Effector memory CD8-positive, alpha-beta T cell (primary cell): ENCODE results near the gene CPD.
"Not testable (repeated sequence)": the region's sequence is repeated elsewhere in the genome, so short reads cannot be mapped to it uniquely, and the experiment has no call there.

Experiments used
- ATAC-seq: fragments of 150-1000 bp; cut with Tn5 transposase; replicated peaks from 2 replicates; pipeline ENCODE4 v1.10.0; 2021; ENCODE audit warnings: mild to moderate bottlenecking, moderate library complexity
- DNase-seq, 3 experiments: peaks; one replicate each; pipeline ENCODE4 v3.0.0; 2021
- H3K27ac Mint-ChIP-seq, 2 donors: one replicate each; pipeline ENCODE4 v1.8.0; 2022; ENCODE audit warnings: mild to moderate bottlenecking in 2 of 2, mixed read lengths in 2 of 2, moderate library complexity in 2 of 2
- H3K27me3 Mint-ChIP-seq, 2 donors: one replicate each; pipeline ENCODE4 v1.8.0; 2022; ENCODE audit warnings: mixed read lengths in 2 of 2
- H3K36me3 Mint-ChIP-seq: one replicate; pipeline ENCODE4 v1.8.0; 2022; ENCODE audit warnings: mild to moderate bottlenecking, moderate library complexity, mixed read lengths; ENCODE audit not compliant: insufficient read depth
- H3K4me1 Mint-ChIP-seq, 2 donors: one replicate each; pipeline ENCODE4 v1.8.0; 2022; ENCODE audit warnings: low read depth in 2 of 2, mixed read lengths in 2 of 2
- H3K4me3 Mint-ChIP-seq, 2 donors: one replicate each; pipeline ENCODE4 v1.8.0; 2022; ENCODE audit warnings: mild to moderate bottlenecking in 2 of 2, mixed read lengths in 2 of 2, moderate library complexity in 2 of 2
- H3K9me3 Mint-ChIP-seq, 2 donors: one replicate each; pipeline ENCODE4 v1.8.0; 2022; ENCODE audit warnings: mixed read lengths in 2 of 2

CPD gene

DNA sequence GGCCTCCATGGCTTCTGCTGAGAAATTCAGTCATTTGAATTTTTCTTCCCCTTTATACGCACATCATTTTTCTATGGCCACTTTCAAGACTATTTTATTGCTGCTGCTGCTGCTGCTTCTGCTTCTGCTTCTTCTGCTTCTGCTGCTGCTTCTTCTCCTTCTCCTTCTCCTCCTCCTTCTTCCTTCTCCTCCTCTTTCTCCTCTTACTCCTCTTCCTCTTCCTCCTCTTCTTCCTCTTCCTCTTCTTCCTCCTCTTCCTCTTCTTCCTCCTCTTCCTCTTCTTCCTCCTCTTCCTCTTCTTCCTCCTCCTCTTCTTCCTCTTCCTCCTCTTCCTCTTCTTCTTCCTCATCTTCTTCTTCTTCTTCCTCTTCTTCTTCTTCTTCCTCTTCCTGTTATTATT lies 22.4 kb downstream of the CPD start:
- Mint-ChIP-seq H3K27me3 (no peaks in the 10 kb centered on the region), H3K4me3 (no peak overlapping the region), H3K27ac (peak overlapping the region in 1 of 2 donors; percentile 0), H3K9me3 (no peaks in the 10 kb centered on the region), H3K4me1 (peaks cover 9 to 33% of the 10 kb centered on the region in 2 donors), H3K36me3 (peaks cover 3% of the 10 kb centered on the region)
- no peak for ATAC-seq
- DNase-seq = no peak

DNA sequence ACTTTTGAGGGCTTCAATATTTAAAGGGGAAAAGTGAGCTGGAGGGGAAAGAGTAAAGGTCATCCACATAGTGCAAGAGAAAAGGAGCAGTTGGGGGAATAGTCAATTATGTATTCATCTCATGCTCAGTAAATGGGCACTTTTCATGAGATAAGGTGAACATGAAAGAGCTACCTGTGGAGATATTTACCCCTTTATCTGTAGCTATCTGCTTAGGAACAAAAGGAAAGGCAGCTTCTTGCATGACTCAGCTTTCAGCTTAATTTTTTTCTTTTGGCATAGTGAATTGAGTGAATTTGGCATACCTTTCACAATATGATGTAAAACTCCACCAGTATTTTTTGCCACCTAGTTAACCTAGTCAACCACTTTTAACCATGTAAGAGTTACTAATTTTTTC lies 26.4 kb downstream of the CPD start:
- Mint-ChIP-seq H3K27ac (no peak overlapping the region), H3K4me3 (no peak overlapping the region), H3K36me3 (peaks cover 3% of the 10 kb centered on the region), H3K27me3 (no peaks in the 10 kb centered on the region), H3K4me1 (peaks cover 29 to 62% of the 10 kb centered on the region in 2 donors), H3K9me3 (no peaks in the 10 kb centered on the region)
- DNase-seq (no peak), ATAC-seq (no peak)

DNA sequence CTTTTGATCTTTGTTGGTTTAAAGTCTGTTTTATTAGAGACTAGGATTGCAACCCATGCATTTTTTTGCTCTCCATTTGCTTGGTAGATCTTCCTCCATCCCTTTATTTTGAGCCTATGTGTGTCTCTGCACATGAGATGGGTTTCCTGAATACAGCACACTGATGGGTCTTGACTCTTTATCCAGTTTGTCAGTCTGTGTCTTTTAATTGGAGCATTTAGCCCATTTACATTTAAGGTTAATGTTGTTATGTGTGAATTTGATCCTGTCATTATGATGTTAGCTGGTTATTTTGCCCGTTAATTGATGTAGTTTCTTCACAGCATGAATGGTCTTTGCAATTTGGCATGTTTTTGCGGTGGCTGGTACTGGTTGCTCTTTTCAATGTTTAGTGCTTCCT lies 31.9 kb downstream of the CPD start:
- not testable (repeated sequence) for H3K36me3 Mint-ChIP-seq, H3K4me3 Mint-ChIP-seq, DNase-seq, H3K27me3 Mint-ChIP-seq, H3K9me3 Mint-ChIP-seq, ATAC-seq
- Mint-ChIP-seq H3K27ac (peak overlapping the region in 1 of 2 donors; percentile 75), H3K4me1 (peaks cover 35 to 70% of the 10 kb centered on the region in 2 donors)

DNA sequence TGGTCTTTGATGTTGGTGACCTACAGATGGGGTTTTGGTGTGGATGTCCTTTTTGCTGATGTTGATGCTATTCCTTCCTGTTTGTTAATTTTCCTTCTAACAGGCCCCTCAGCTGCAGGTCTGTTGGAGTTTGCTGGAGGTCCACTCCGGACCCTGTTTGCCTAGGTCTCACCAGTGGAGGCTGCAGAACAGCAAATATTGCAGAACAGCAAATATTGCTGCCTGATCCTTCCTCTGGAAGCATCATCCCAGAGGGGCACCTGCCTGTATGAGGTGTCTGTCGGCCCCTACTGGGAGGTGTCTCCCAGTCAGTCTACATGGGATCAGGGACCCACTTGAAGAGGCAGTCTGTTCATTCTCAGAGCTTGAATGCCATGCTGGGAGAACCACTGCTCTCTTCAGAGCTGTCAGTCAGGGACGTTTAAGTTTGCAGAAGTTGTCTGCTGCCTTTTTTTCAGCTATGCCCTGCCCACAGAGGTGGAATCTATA lies 33.3 kb downstream of the CPD start:
- not testable (repeated sequence) for ATAC-seq, DNase-seq, H3K9me3 Mint-ChIP-seq, H3K27ac Mint-ChIP-seq, H3K27me3 Mint-ChIP-seq, H3K36me3 Mint-ChIP-seq, H3K4me3 Mint-ChIP-seq
- H3K4me1 Mint-ChIP-seq = peaks cover 35 to 66% of the 10 kb centered on the region in 2 donors

- Mint-ChIP-seq H3K36me3 (peaks cover 7% of the 10 kb centered on the region), H3K9me3 (no peaks in the 10 kb centered on the region), H3K27me3 (no peaks in the 10 kb centered on the region), H3K27ac (no peak overlapping the region), H3K4me3 (no peak overlapping the region), H3K4me1 (peaks cover 36 to 63% of the 10 kb centered on the region in 2 donors)
- no peak for ATAC-seq
- no peak for DNase-seq
Measured at GRCh38 chr17:30413109-30413508, 34.4 kb downstream of the CPD start.

DNA sequence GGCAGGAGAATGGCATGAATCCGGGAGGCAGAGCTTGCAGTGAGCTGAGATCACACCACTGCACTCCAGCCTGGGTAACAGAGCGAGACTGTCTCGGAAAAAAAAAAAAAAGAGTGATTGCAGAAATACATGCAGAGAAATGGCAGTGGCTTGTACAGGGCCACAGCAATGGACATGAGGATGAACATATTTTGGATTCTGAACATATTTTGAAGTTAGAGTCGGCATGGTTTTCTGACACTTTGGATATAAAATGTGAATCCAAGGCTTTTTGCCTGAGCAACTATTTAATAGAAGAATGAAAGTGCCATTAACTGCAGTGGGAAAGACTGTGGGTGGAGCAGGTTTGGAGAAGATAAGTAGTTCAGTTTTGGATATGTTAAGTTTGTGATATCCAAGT lies 35.8 kb downstream of the CPD start:
- DNase-seq (no peak), ATAC-seq (no peak)
- peaks cover 22 to 53% of the 10 kb centered on the region in 2 donors for H3K4me1 Mint-ChIP-seq
- no peaks in the 10 kb centered on the region for H3K27me3 Mint-ChIP-seq
- no peak overlapping the region for H3K27ac Mint-ChIP-seq
- H3K9me3 Mint-ChIP-seq = no peaks in the 10 kb centered on the region
- H3K4me3 Mint-ChIP-seq = no peak overlapping the region
- peaks cover 10% of the 10 kb centered on the region for H3K36me3 Mint-ChIP-seq

DNA sequence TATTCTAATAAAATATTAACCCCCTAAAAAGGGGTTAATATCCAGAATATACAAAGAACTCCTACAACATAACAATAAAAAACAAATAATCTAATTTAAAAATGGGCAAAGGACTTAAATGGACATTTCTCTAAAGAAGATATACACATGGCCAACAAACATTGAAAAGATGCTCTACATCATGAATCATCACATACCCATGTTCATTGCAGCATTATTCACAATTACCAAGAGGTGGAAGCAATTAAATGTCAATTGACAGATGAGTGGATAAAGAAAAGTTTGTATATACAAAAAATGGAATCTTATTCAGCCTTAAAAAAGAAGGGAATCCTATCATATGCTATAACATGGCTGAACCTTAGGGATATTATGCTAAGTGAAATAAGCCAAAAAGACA lies 36.8 kb downstream of the CPD start:
- Mint-ChIP-seq H3K4me1 (peaks cover 12 to 43% of the 10 kb centered on the region in 2 donors), H3K4me3 (no peak overlapping the region), H3K27me3 (no peaks in the 10 kb centered on the region), H3K9me3 (no peaks in the 10 kb centered on the region), H3K27ac (peak overlapping the region in 1 of 2 donors; percentile 24), H3K36me3 (peaks cover 10% of the 10 kb centered on the region)
- DNase-seq (no peak), ATAC-seq (no peak)

- not testable (repeated sequence) for H3K27me3 Mint-ChIP-seq, H3K4me3 Mint-ChIP-seq, H3K27ac Mint-ChIP-seq, DNase-seq, H3K9me3 Mint-ChIP-seq, ATAC-seq
- peaks cover 8 to 34% of the 10 kb centered on the region in 2 donors for H3K4me1 Mint-ChIP-seq
- H3K36me3 Mint-ChIP-seq = peaks cover 21% of the 10 kb centered on the region
Measured at GRCh38 chr17:30418070-30418469, 39.3 kb downstream of the CPD start.

GRCh38 chr17:30421592-30421991 lies 42.9 kb downstream of the CPD start:
- H3K4me1 Mint-ChIP-seq = peaks cover 4 to 16% of the 10 kb centered on the region in 2 donors
- peaks cover 36% of the 10 kb centered on the region for H3K36me3 Mint-ChIP-seq
- no peak for DNase-seq
- H3K27me3 Mint-ChIP-seq = no peaks in the 10 kb centered on the region
- H3K4me3 Mint-ChIP-seq = no peak overlapping the region
- no peak for ATAC-seq
- no peaks in the 10 kb centered on the region for H3K9me3 Mint-ChIP-seq
- H3K27ac Mint-ChIP-seq = no peak overlapping the region

- DNase-seq (no peak), ATAC-seq (no peak)
- Mint-ChIP-seq H3K9me3 (no peaks in the 10 kb centered on the region), H3K36me3 (peaks cover 39% of the 10 kb centered on the region), H3K27me3 (no peaks in the 10 kb centered on the region), H3K27ac (no peak overlapping the region), H3K4me1 (peaks cover 4 to 16% of the 10 kb centered on the region in 2 donors), H3K4me3 (no peak overlapping the region)
Measured at GRCh38 chr17:30422171-30422570, 43.4 kb downstream of the CPD start.

- DNase-seq = no peak
- no peaks in the 10 kb centered on the region for H3K9me3 Mint-ChIP-seq
- no peak for ATAC-seq
Measured at GRCh38 chr17:30424471-30424870, 45.7 kb downstream of the CPD start.

DNA sequence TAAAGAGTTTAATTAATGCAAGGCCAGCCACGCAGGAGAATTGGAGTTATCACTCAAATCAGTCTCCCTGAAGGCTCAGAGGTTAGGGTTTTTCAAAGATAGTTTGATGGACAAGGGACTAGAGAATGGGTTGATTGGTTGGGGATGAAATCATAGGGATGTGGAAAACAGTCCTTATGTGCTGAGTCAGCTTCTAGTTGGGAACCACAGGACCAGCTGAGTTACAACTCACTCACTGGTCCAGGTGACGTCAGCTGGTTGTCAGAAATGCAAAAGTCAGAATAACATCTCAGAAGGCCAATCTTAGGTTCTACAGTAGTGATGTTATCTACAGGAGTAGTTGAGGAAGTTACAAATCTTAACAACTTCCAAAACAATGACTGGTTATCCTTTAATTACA lies 47.6 kb downstream of the CPD start:
- no peak for ATAC-seq
- Mint-ChIP-seq H3K9me3 (no peaks in the 10 kb centered on the region), H3K4me1 (peaks cover 0 to 7% of the 10 kb centered on the region in 2 donors), H3K27me3 (no peaks in the 10 kb centered on the region), H3K36me3 (peaks cover 43% of the 10 kb centered on the region), H3K4me3 (no peak overlapping the region), H3K27ac (peak overlapping the region in 1 of 2 donors; percentile 25)
- DNase-seq = no peak

More at GRCh38 chr17:30424471-30424870, 45.7 kb downstream of the CPD start:
- Mint-ChIP-seq H3K27ac (peak overlapping the region in 1 of 2 donors; percentile 7), H3K4me1 (peaks cover 0 to 10% of the 10 kb centered on the region in 2 donors), H3K27me3 (no peaks in the 10 kb centered on the region), H3K36me3 (peaks cover 44% of the 10 kb centered on the region), H3K4me3 (no peak overlapping the region)

DNA sequence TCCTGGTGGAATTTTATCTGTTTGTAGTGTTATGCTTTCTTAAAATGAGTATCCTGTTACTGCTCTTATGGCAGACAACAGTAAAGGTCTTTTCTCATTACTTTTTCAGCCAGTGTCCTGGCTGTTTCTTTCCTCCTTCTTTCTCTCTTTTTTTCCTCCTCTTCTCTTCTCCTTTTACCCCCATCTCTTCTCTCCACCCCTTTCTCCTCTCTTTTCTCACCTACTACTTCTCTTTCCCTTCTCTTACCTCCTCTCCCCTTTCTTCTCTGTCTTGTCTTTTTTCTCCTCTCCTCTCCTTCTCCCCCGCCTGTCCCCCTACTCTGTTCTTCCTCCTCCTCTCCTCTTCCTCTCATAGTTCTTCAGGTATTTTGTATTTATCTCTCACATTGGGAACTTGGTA lies 48.9 kb downstream of the CPD start:
- no peak for DNase-seq
- peaks cover 45% of the 10 kb centered on the region for H3K36me3 Mint-ChIP-seq
- ATAC-seq = no peak
- H3K9me3 Mint-ChIP-seq = no peaks in the 10 kb centered on the region
- peaks cover 0 to 5% of the 10 kb centered on the region in 2 donors for H3K4me1 Mint-ChIP-seq
- H3K27ac Mint-ChIP-seq = no peak overlapping the region
- H3K4me3 Mint-ChIP-seq = no peak overlapping the region
- no peaks in the 10 kb centered on the region for H3K27me3 Mint-ChIP-seq

- DNase-seq (no peak), ATAC-seq (no peak)
- Mint-ChIP-seq H3K9me3 (no peaks in the 10 kb centered on the region), H3K27me3 (no peaks in the 10 kb centered on the region), H3K4me3 (no peak overlapping the region), H3K27ac (no peak overlapping the region), H3K36me3 (peaks cover 36% of the 10 kb centered on the region), H3K4me1 (peaks cover 0 to 5% of the 10 kb centered on the region in 2 donors)
Measured at GRCh38 chr17:30429155-30429554, 50.4 kb downstream of the CPD start.

GRCh38 chr17:30433514-30433913 lies 54.8 kb downstream of the CPD start:
- Mint-ChIP-seq H3K27ac (peak overlapping the region in 1 of 2 donors; percentile 35), H3K27me3 (no peaks in the 10 kb centered on the region)
- no peak for DNase-seq

More at GRCh38 chr17:30433514-30433913, 54.8 kb downstream of the CPD start:
- no peak for ATAC-seq
- H3K4me3 Mint-ChIP-seq = no peak overlapping the region
- peaks cover 36% of the 10 kb centered on the region for H3K36me3 Mint-ChIP-seq
- H3K9me3 Mint-ChIP-seq = no peaks in the 10 kb centered on the region
- peaks cover 3 to 5% of the 10 kb centered on the region in 2 donors for H3K4me1 Mint-ChIP-seq
